ENCODE results near the gene CWC27. TPM values are rescaled to one million over a fixed set of nuclear protein-coding genes. Genes with fewer than 3 reads are reported as not detected.

Gene CWC27
- 10 to 100 TPM; 31.4 to 33.7 TPM for total RNA-seq

- intact Hi-C loops (cut with micrococcal nuclease): loop anchor here (1.0 to 5.0 kb wide), 5 partner anchors 131 to 856 kb away; partner anchors contain the start of gene TRIM23
- Mint-ChIP-seq H3K4me3 (peak within 1 kb of the TSS; percentile 100), H3K27me3 (no peaks in the 10 kb centered on the region), H3K9me3 (no peaks in the 10 kb centered on the region), H3K27ac (peak within 1 kb of the TSS; percentile 94), H3K36me3 (peaks cover 9% of the 10 kb centered on the region), H3K4me1 (ENCODE audit: low read depth) (peaks cover 43% of the 10 kb centered on the region)
- peak; percentile 89 for DNase-seq
- ChIA-PET CTCF (interaction anchor here (0.9 to 6.7 kb wide), 3 partner anchors 15 to 714 kb away, joined by 3 to 40 read pairs (median 3); no protein-coding TSS in a partner anchor), POLR2A (interaction anchor here (0.9 to 2.0 kb wide), 5 partner anchors 9 to 267 kb away, joined by 3 to 7 read pairs (median 3); no protein-coding TSS in a partner anchor)
Measured at GRCh38 chr5:64768358-64769312, at the start of gene CWC27, which contains the start of gene SREK1IP1. Gene CWC27 (plus strand): TSS chr5:64768930. CDS start chr5:64769147, 217 bp downstream. Gene SREK1IP1 (minus strand): TSS chr5:64768691. CDS start chr5:64768517, 174 bp downstream.

- POLR2A ChIA-PET: no interaction called here
- intact Hi-C loops (cut with micrococcal nuclease): no loop called here
- no peaks in the 10 kb centered on the region for H3K27me3 Mint-ChIP-seq
- no peak overlapping the region for H3K27ac Mint-ChIP-seq
- CTCF ChIA-PET: no interaction called here
- H3K36me3 Mint-ChIP-seq: peaks cover 23% of the 10 kb centered on the region
- no peaks in the 10 kb centered on the region for H3K9me3 Mint-ChIP-seq
- H3K4me1 Mint-ChIP-seq (ENCODE audit: low read depth): no peaks in the 10 kb centered on the region
- H3K4me3 Mint-ChIP-seq: no peak overlapping the region
- no peak for DNase-seq
Measured at GRCh38 chr5:64722588-64722987, 46.1 kb upstream of the CWC27 start.

- DNase-seq: no peak
- Mint-ChIP-seq H3K27me3 (no peaks in the 10 kb centered on the region), H3K36me3 (peaks cover 32% of the 10 kb centered on the region), H3K4me1 (ENCODE audit: low read depth) (peaks cover 2% of the 10 kb centered on the region), H3K4me3 (no peak overlapping the region), H3K27ac (no peak overlapping the region), H3K9me3 (no peaks in the 10 kb centered on the region)
- ChIA-PET POLR2A (interaction anchor here (0.5 kb wide), 1 partner anchor 997 kb away, joined by 5 read pairs; no protein-coding TSS in a partner anchor), CTCF (interaction anchor here (0.7 kb wide), 1 partner anchor 93 kb away, joined by 3 read pairs; no protein-coding TSS in a partner anchor)
- intact Hi-C loops (cut with micrococcal nuclease): no loop called here
Measured at GRCh38 chr5:64727150-64727549, 41.6 kb upstream of the CWC27 start.

- ChIA-PET CTCF (no interaction called here), POLR2A (no interaction called here)
- H3K9me3 Mint-ChIP-seq: no peaks in the 10 kb centered on the region
- peaks cover 16% of the 10 kb centered on the region for H3K36me3 Mint-ChIP-seq
- no peak overlapping the region for H3K27ac Mint-ChIP-seq
- no peak overlapping the region for H3K4me3 Mint-ChIP-seq
- no peaks in the 10 kb centered on the region for H3K27me3 Mint-ChIP-seq
- DNase-seq: no peak
- H3K4me1 Mint-ChIP-seq (ENCODE audit: low read depth): peaks cover 11% of the 10 kb centered on the region
- intact Hi-C loops (cut with micrococcal nuclease): no loop called here
Measured at GRCh38 chr5:64742411-64742810, 26.3 kb upstream of the CWC27 start.

GRCh38 chr5:64742821-64743220 lies 25.9 kb upstream of the CWC27 start:
- H3K36me3 Mint-ChIP-seq: peaks cover 15% of the 10 kb centered on the region
- DNase-seq: no peak
- intact Hi-C loops (cut with micrococcal nuclease): no loop called here
- ChIA-PET POLR2A (no interaction called here), CTCF (no interaction called here)
- H3K4me3 Mint-ChIP-seq: no peak overlapping the region
- H3K27ac Mint-ChIP-seq: no peak overlapping the region
- no peaks in the 10 kb centered on the region for H3K9me3 Mint-ChIP-seq
- peaks cover 11% of the 10 kb centered on the region for H3K4me1 Mint-ChIP-seq (ENCODE audit: low read depth)
- H3K27me3 Mint-ChIP-seq: no peaks in the 10 kb centered on the region

GRCh38 chr5:64744914-64745313 lies 23.8 kb upstream of the CWC27 start:
- Mint-ChIP-seq H3K9me3 (no peaks in the 10 kb centered on the region), H3K36me3 (peaks cover 8% of the 10 kb centered on the region), H3K4me3 (no peak overlapping the region), H3K27me3 (no peaks in the 10 kb centered on the region), H3K4me1 (ENCODE audit: low read depth) (peaks cover 11% of the 10 kb centered on the region), H3K27ac (no peak overlapping the region)
- ChIA-PET CTCF (interaction anchor here (0.6 kb wide), 1 partner anchor 506 kb away, joined by 3 read pairs; no protein-coding TSS in a partner anchor), POLR2A (no interaction called here)
- intact Hi-C loops (cut with micrococcal nuclease): no loop called here
- DNase-seq: no peak

- no peak for DNase-seq
- Mint-ChIP-seq H3K4me1 (ENCODE audit: low read depth) (peaks cover 11% of the 10 kb centered on the region), H3K27me3 (no peaks in the 10 kb centered on the region), H3K36me3 (peaks cover 4% of the 10 kb centered on the region), H3K9me3 (no peaks in the 10 kb centered on the region), H3K4me3 (no peak overlapping the region), H3K27ac (peak overlapping the region; percentile 18)
- intact Hi-C loops (cut with micrococcal nuclease): no loop called here
- CTCF ChIA-PET: no interaction called here
- POLR2A ChIA-PET: no interaction called here
Measured at GRCh38 chr5:64746446-64746845, 22.3 kb upstream of the CWC27 start.

GRCh38 chr5:64749385-64749784 lies 19.3 kb upstream of the CWC27 start:
- DNase-seq: no peak
- intact Hi-C loops (cut with micrococcal nuclease): no loop called here
- Mint-ChIP-seq H3K4me1 (ENCODE audit: low read depth) (peaks cover 11% of the 10 kb centered on the region), H3K27ac (no peak overlapping the region), H3K4me3 (no peak overlapping the region), H3K36me3 (peaks cover 7% of the 10 kb centered on the region), H3K27me3 (no peaks in the 10 kb centered on the region), H3K9me3 (no peaks in the 10 kb centered on the region)
- POLR2A ChIA-PET: interaction anchor here (0.9 kb wide), 1 partner anchor 18 kb away, joined by 3 read pairs; no protein-coding TSS in a partner anchor
- CTCF ChIA-PET: no interaction called here

- intact Hi-C loops (cut with micrococcal nuclease): no loop called here
- CTCF ChIA-PET: no interaction called here
- Mint-ChIP-seq H3K27me3 (no peaks in the 10 kb centered on the region), H3K4me3 (no peak overlapping the region), H3K36me3 (peaks cover 19% of the 10 kb centered on the region), H3K4me1 (ENCODE audit: low read depth) (peaks cover 9% of the 10 kb centered on the region), H3K27ac (no peak overlapping the region), H3K9me3 (no peaks in the 10 kb centered on the region)
- DNase-seq: no peak
- POLR2A ChIA-PET: no interaction called here
Measured at GRCh38 chr5:64754066-64754465, 14.7 kb upstream of the CWC27 start.

GRCh38 chr5:64758901-64759300 lies 9.8 kb upstream of the CWC27 start:
- H3K27ac Mint-ChIP-seq: no peak overlapping the region
- H3K27me3 Mint-ChIP-seq: no peaks in the 10 kb centered on the region
- peaks cover 18% of the 10 kb centered on the region for H3K4me1 Mint-ChIP-seq (ENCODE audit: low read depth)
- ChIA-PET CTCF (interaction anchor here (0.6 to 0.8 kb wide), 2 partner anchors 8 to 127 kb away, joined by 3 to 4 read pairs; no protein-coding TSS in a partner anchor), POLR2A (no interaction called here)
- H3K4me3 Mint-ChIP-seq: no peak overlapping the region
- peaks cover 16% of the 10 kb centered on the region for H3K36me3 Mint-ChIP-seq
- intact Hi-C loops (cut with micrococcal nuclease): no loop called here
- no peak for DNase-seq
- no peaks in the 10 kb centered on the region for H3K9me3 Mint-ChIP-seq

- H3K9me3 Mint-ChIP-seq: no peaks in the 10 kb centered on the region
- H3K27me3 Mint-ChIP-seq: no peaks in the 10 kb centered on the region
- intact Hi-C loops (cut with micrococcal nuclease): no loop called here
Measured at GRCh38 chr5:64759960-64760660, 8.6 kb upstream of the CWC27 start.

GRCh38 chr5:64763948-64764503 lies 4.7 kb upstream of the CWC27 start:
- no peaks in the 10 kb centered on the region for H3K27me3 Mint-ChIP-seq
- no peak overlapping the region for H3K27ac Mint-ChIP-seq
- H3K4me1 Mint-ChIP-seq (ENCODE audit: low read depth): peaks cover 37% of the 10 kb centered on the region
- peaks cover 11% of the 10 kb centered on the region for H3K36me3 Mint-ChIP-seq
- CTCF ChIA-PET: interaction anchor here (1.0 kb wide), 1 partner anchor 20 kb away, joined by 3 read pairs; no protein-coding TSS in a partner anchor
- intact Hi-C loops (cut with micrococcal nuclease): no loop called here
- no peak overlapping the region for H3K4me3 Mint-ChIP-seq
- no peaks in the 10 kb centered on the region for H3K9me3 Mint-ChIP-seq
- DNase-seq: no peak
- POLR2A ChIA-PET: no interaction called here

More at GRCh38 chr5:64759960-64760660, 8.6 kb upstream of the CWC27 start:
- no peak overlapping the region for H3K4me3 Mint-ChIP-seq
- peaks cover 16% of the 10 kb centered on the region for H3K36me3 Mint-ChIP-seq
- ChIA-PET CTCF (no interaction called here), POLR2A (no interaction called here)
- no peak overlapping the region for H3K27ac Mint-ChIP-seq
- H3K4me1 Mint-ChIP-seq (ENCODE audit: low read depth): peaks cover 23% of the 10 kb centered on the region
- no peak for DNase-seq

Measured in activated CD4-positive, alpha-beta memory T cell treated with anti-CD3 and anti-CD28 coated beads for 36 hours (primary cell).